Measurements from ENCODE around the gene MDM2.

The MDM2 gene

DNA sequence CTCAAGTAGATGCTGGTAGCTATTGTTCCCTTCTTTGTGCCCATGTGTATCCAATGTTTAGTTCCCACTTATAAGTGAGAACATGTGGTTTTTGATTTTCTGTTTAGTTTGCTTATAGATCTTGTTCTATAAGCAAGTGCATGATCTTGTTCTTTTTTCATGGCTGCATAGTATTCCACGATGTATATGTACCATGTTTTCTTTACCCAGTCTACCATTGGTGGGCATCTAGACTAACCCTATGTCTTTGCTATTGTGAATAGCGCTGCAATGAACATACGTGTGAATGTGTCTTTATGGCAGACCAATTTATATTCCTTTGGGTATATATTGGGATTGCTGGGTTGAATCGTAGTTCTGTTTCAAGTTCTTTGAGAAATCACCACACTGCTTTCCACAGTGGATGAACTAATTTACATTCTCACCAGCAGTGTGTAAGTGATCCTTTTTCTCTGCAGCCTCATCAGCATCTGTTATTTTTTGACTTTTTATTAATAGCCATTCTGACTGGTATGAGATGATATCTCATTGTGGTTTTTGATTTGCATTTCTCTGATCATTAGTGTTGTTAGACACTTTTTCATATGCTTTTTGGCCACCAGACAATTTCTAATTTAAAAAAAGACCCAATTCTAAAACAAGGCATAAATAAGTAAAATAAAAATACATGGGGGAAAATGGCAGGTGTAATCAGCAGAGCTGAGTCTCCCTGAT, 74.4 kb downstream of the MDM2 start:
- no peak for DNase-seq

DNA sequence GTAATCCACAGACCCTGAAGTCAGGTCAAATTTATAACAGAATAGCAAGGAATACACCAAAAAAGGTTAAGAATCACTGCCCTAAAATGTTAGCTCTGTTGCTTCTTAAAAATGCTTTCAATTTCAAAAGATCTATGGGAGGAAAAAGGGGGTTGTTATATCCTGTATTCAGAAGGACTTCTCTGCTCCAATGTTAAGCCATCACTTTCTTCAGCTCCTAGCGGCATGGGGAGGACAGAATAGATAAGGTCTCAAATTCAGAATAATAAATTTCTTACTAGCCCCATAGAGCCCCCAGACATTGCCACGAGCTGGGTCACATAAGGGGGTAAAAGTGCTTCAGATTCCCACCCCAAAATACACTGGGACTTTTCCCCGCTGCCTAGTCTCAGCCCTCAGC, 75.2 kb downstream of the MDM2 start:
- DNase-seq: no peak

DNA sequence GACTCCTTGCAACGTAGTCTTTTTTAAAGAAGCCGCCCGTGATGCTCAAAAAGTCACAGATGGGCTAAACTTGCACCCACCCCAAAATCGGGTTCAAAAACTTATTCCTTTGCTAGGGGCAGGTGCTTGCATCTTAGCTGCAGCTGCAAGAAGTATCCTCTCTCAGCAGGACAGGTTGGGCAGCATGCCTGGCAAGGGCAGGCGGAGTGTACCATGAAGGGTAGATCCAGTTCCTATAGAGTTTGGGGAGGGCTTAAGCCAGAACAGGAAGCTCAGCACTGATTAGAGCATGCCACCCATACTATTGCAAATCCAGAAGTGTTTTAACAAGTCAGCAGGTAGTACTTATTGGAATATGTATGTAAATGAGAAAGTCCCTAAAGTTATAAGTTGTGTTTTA, 76.3 kb downstream of the MDM2 start:
- DNase-seq: no peak

DNA sequence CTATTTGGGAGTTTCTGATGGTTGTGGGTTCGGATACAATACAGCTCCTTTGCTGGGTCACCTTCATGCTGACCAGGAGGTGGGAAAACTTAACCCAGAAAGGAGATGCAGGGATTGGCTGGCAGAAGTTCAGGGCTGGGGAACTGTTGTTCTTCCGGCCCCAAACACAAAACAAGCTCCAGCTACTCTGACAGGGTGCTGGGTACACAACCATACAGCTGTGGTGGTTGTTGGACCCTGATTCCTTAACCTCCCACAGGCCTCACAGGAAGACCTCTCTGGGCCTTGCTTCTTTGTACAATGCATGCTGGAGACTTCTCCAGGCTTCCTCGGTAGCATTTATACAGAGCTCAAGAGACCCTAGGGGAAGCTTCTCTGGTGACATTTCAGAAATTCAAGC, 77.4 kb downstream of the MDM2 start:
- DNase-seq: no peak

DNA sequence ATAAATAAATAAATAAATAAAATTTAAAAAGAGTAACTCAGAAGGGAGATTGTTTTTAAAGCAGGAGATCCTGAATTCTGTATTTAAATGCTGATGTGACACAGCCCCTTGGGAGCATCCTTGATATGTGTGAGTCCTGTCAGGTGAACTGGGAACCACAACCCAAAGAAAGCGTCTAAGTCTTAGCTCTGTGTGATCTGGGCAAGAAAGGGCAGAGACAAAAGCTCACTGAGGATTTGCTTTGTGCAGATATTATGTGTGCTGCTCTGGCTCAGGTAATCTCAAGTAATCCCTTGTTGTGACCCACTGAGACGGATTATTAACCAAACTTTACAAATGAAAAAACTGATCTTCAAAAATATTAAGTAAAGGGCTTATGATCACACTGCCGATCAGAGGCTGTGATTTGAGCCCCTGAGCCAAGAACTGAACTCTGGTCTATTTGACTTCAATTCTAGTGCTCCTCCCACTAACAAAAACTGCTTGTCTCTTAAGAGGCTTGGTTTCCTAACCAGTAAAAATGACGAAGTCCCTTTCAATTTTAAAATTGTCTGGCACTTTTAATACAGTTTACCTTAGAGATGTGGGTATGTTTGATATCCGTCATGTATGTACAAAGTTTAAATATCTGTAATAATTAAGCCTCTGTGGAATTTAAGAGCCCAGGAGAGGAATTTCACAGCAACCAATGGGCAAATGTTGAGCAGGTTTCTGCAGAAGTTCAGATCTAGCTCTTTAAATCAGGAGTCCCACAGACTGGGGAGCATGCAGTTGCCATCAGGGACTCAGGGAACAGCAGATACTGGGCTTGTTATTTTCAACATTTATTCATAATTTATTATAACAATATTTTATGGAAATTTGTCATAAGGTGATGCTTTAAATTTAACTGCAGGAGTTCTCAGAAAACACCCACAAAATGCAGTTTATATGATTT, 78.9 kb downstream of the MDM2 start:
- DNase-seq: no peak

DNA sequence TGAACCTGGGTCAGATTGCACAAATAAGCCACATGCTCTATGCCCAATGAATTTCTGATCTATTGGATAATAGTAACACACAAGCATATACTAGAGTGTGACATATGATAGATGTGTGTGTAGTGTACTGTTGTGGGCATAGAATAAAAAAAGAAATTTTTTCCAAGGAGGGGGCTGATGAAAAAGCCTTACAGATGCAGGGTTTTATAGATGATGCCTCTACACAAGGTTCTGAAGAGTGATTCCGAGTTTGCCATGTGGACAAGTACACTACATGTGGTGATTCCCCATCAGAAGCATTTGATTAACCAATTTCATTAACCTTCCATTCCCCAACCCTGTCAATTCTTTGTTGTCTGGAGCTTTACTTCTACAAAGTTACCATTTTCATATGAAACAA, 79.7 kb downstream of the MDM2 start:
- no peak for DNase-seq

DNA sequence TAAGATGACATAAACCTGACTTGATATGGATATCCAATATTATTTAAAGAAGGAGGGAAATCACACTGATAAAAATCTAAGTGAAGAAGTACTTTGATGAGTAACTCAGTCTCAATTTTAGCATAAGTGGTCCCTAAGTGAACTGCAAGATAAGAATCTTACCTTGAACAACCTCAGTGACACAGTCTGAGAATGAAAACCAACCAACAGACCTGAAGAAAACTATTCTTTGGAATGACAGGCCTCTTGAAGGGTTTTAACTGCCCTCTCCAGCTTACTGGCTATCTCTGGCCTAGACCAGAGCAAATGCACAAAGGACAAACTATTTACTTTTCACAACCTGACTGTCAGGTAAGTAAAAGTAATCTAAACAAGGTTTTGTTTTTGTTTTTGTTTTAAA, 80.3 kb downstream of the MDM2 start:
- DNase-seq: no peak

DNA sequence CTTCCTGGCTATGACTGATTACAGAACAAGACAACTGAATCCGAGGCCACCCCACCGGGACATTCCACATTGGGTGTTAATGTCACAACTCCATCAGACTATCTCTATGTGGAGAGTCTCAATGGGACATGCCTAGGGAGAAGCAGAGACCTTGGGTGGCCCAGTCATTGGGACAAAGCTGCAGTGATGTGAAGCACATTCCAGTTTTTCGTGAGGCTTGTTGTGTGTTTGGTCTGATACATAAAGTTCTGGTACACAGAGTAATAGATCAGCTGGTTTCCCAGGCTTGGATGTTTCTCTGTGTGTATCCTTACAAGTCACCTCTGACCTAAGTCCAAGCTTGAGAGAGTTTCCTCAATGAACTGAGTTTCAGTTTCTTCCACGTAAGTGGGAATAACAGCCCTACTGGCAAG, 82.7 kb downstream of the MDM2 start:
- DNase-seq: no peak

DNA sequence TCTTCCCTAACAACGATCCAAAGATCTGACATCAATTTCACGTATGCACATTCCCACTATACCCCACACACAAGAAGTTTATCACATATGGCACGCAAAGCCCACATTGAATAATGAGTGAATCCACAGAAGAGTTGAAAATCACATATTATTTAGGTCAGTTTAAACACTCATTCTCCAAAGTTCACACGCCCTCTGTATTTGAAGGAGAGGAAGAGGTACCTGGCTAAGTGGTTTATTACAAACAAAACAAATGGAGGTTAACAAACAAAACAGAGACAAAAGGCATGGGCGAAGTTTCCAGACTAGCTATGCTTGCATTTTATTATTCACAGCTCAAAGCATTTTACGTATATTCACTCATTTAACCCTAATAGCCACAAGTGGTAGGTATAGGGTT, 83.2 kb downstream of the MDM2 start:
- DNase-seq: no peak

DNA sequence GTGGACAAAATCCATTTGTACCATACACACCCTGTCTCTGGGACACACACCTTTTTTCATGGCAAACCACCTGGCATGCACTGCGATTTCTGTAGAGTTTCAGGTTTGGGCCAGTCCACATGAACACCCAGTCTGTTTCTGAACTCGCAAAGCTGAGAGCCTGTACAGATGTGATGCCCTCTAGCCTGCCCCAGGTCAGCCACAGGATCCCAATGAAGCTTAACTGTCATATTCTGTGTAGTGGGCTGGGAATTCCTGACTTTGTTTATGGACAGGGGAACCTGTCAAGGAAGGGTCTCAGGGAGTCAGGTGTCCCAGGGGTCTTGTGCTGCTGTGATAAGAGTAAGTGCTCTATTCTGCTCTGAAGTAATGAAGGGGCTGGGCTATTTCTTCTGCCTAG, 85.2 kb downstream of the MDM2 start:
- DNase-seq: no peak

DNA sequence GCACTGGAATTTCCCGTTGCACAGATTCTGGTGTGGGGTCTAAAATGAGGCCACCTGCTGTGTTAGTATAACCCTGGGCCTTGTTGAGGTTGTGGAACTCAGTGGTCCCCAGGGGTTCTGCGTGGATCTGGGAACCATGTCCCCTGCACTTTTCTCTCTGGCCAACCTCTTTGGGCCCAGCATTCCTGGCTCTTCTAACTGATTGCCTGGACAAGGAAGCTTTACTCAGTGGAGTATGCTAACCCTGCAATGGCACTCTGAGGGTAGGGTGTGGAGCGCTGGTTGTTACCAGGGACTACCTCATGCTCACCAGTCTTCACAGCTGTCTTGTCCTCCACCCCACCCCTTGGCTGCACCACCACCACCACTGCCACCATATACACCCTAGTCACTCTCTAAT, 85.8 kb downstream of the MDM2 start:
- no peak for DNase-seq

DNA sequence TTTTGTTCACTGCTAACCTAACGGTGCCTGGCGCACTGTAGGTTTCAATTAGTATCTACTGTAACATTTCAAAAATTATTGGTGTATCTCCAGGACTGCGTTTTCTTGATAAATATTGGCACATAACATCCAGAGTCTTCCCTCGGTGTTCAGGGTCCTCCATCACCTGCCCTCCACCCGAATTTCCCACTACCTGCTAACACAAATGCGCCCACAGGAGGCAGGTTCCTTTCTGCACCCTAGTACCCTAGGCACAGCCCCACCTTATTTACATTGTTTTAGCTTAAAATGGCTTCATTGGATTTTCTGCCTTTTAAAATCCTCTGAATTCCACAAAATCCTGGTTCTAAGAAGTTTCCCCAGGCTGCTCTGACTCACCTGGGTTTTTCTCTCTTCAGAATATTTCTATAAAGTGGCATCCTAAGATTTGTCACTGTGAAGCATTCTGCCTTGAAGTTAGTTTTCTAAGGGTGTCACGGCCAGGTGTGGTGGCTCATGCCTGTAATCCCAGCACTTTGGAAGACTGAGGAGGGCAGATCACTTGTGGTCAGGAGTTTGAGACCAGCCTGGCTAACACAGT, 86.4 kb downstream of the MDM2 start:
- DNase-seq: no peak

DNA sequence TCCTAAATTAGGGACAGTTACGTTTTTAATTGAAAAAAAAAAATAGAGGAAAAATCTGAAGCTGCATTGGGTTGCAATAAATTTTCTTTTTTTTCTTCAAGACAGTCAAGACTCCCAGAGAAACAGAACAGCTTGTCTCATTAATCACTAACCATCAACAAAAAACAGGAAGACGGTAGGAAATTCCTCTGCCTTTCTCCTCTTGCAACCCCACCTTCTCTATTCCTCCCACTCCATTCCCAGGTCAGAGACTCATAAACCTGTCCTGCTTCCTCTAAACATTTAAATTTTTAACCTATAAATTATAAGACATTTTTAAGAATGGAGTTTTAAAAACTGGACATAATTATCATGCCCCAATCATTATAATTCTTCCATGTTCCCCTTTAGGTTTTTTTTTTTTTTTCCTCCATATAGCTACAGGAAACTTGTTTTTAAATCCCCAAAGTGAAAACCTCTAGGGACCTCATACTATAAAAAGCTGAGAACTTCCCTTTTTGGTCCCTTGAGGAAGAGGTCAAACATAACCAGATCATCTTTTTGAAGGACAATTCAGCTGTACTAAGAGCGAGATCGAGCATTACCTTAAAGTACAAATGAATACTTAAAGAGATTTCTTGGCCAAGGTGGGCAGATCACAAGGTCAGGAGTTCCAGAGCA, 89.0 kb downstream of the MDM2 start:
- DNase-seq: no peak

DNA sequence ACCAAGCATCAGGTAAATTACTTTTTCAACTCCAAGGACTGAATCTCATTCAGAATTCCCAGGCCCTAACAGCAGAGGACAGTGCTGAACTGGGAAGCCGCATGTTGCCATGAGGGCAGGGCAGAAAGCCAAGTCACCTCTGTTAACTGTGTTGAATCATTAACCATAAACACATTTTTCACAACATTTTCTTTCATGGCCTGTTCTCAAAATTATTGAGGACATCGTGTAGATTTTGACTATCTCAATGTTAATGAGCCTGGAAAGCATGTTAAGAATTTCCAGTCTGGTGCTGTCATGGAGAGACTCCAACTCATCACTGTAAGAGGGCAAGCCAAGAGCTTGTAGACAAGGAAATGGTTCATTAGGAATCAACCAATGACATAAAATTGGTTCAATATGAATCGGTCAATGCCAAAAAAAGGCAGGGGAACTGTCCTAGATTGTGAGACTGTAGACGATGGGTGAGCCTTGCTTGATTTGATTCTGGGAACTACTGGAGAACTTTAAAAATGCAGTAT, 91.3 kb downstream of the MDM2 start:
- DNase-seq: no peak

DNA sequence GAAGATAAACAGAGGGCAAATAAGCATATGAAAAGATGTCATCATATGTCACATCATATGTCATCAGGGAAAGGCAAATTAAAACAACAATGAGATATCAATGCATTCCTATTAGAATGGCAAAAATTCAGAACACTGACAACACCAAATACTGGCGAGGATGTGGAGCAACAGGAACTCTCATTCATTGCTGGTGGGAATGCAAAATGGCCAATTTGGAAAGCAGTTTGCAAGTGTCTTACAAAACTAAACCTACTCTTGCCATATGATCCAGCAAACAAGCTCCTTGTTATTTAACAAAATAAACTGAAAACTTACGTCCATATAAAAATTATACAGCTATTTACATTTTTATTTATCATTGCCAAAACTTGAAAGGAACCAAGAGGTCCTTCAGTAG, 92.3 kb downstream of the MDM2 start:
- no peak for DNase-seq

Measured in SIG-M5 (cell line).